NCI-H748 treated with DMSO at 0.1 percent for 48 hours (cell line): ENCODE measurements around the gene ICOS.
"Not testable (repeated sequence)": the region's sequence is repeated elsewhere in the genome, so short reads cannot be mapped to it uniquely, and the experiment has no call there.

ENCODE experiments used
- DNase-seq: peaks from one replicate; lab custom pipeline; 2025; lab: John Stamatoyannopoulos, UW

Gene ICOS

DNA sequence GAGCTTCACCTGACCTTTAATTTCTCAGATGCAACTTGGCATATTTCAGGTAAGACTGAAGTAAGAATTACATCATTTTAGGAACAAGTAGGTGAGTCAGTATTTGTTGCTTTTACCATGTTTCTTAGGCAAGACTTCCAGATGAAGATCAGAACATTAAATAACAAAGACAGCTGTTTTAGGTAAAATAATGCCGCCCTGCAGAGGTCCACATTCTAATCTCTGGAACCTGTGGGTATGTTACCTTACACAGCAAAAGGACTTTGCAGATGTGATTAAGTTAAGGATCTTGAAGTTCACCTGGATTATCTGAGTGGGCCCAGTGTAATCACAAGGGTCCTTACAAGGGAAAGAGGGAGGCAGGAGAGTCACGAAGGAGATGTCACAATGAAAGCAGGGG lies 39.3 kb downstream of the ICOS start:
- no peak for DNase-seq

DNA sequence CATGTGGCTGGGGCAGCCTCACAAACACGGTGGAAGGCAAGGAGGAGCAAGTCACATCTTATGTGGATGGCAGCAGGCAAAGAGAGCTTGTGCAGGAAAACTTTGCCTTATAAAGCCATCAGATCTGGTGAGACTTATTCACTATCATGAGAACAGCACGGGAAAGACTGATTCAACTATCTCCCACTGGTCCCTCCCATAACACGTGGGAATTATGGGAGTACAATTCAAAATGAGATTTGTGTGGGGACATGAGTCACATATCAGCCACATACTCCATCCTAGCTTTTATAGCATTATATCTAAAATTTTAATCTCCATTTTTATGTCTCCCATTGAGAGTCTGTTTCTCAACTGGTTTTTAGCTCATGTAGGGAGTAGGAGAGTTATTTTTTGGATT lies 45.7 kb downstream of the ICOS start:
- DNase-seq, result no peak

DNA sequence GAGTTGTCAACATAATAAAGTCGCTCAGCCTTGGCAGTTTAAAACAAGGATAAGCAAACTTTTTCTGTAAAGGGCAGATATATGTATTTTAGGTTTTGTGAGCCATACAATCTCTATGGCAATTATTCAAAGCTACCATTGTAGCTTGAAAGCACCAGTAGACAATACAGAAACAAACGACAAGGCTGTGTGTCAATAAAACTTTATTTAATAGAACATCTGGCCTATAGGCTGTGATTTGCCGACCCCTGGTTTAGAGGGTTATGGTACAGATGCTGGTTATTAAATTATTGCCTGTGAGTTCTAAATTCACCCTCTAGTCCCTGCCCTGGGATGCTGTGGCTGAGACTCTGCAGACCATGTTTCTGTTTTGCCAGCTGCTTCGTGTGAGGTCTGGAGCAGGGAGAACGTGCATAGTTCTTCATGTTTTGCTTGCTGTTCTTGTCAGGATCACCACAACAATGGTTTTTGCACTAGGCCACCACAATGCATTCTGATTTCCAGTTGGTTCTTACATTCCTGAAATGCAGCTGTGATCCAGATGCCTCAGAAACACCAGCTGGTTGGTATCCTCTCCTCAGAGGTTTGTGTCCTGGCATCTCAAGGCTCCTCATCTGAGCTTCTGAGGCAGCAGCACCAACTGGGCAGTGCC lies 46.6 kb downstream of the ICOS start:
- DNase-seq, result no peak

DNA sequence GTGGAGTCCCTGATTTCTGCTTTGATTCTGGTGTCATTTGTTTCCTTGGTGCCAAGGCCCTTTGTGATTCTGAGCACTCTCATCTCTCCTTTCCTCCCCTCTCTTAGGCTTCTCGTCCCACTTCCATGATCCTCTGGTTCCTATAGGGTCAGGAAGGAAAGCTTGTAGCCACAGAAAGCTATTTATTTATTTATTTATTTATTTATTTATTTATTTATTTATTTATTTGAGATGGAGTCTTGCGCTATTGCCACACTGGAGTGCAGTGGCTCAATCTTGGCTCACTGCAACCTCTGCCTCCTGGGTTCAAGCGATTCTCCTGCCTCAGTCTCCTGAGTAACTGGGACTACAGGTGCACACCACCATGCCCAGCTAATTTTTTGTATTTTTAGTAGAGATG lies 49.4 kb downstream of the ICOS start:
- DNase-seq, result not testable (repeated sequence)

GRCh38 chr2:203987959-203988358 lies 51.4 kb downstream of the ICOS start:
- DNase-seq, result no peak

- no peak for DNase-seq
Measured at GRCh38 chr2:203988500-203989260, 52.1 kb downstream of the ICOS start.

DNA sequence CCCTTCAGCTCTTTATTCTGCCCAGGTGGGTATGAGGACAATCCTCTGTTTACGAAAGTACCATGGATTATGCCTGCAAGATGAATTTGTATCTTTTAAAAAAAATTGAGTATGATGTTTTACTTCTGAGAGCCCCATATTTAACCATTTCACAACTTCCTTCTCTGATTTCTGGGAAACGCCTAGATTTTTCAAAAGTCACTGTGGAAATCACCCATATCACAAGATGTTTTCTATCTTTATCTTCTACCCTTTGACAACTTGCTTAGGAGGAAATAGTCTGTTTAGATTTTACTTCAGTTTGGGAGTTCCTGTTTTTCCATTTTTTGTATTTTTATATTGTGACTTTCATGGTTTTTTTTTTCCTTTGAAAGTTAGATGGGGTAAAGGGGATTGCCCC lies 53.0 kb downstream of the ICOS start:
- DNase-seq, result no peak

DNA sequence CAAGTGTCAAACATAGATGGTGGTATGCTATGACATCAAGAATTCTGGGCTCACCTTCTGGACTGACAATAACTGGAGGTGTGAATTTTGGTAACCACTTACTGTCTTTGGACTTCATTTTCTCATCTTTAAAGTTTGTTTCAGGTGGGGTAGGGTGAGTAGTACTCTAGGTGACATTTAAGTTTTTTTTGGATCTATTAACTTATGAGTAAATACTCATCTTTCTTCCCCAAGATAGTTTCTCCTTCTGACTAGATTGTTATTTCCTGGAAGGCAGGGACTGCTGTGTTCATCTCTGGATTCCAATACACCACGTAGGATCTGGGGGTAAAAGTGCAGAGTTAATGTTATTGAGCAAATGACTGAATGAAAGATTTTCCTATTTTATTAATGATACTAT lies 55.9 kb downstream of the ICOS start:
- DNase-seq, result no peak

- DNase-seq, result no peak
Measured at GRCh38 chr2:203993011-203993410, 56.4 kb downstream of the ICOS start.

- DNase-seq, result no peak
Measured at GRCh38 chr2:203993560-203993959, 57.0 kb downstream of the ICOS start.

DNA sequence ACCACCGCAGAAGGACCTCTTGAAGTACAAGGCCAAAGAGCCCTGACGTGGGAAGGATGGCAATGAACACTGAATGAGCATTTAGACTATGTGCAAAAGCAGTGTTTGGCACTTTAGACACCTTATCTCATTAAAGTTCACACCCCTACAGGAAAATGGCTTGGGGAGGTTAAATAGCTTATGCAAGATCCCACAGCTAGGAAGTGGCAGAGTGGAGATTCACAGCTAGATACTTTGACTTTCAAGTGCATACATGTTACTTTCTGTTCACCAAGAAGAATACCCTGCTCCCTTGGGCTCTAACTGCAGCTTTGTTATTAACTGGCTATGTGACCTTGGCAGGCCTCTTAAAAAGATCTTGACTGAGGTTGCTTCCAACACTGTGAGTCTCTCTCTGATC lies 58.2 kb downstream of the ICOS start:
- DNase-seq, result no peak

DNA sequence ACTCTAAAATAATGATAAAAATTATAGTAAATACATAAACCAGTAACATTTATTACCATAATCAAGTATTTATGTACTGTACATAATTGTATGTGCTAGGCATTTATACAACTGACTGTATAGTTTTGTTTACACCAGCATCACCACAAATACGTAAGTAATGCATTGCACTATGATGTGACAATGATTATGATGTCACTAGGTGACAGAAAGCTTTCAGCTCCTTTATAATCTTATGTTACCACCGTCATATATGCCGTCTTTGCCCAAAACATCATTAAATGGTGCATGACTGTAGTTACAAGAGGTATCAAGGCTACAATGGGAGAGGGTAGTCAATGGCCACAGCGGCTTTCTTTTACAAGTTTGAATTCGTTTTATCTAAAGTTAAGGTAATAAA lies 60.1 kb downstream of the ICOS start:
- DNase-seq, result no peak

DNA sequence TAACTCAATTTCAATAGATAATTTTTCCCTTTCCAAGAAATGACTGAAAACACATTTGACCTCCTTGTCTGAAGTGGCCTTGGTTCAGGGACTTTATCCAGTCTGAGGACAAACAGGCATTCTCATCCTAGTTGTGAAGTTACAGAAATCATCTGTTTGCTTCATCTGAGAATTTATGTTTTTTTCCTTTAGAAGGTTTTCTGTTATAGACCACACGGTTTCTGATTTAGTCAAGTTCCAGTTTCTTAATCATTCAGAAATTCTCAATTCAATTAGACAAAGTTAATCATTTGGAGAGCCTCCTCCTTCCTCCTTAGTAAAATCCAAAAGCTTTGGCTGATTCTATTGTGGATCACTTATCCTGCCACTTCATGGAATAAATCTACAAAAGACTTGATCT lies 60.9 kb downstream of the ICOS start:
- DNase-seq, result no peak

DNA sequence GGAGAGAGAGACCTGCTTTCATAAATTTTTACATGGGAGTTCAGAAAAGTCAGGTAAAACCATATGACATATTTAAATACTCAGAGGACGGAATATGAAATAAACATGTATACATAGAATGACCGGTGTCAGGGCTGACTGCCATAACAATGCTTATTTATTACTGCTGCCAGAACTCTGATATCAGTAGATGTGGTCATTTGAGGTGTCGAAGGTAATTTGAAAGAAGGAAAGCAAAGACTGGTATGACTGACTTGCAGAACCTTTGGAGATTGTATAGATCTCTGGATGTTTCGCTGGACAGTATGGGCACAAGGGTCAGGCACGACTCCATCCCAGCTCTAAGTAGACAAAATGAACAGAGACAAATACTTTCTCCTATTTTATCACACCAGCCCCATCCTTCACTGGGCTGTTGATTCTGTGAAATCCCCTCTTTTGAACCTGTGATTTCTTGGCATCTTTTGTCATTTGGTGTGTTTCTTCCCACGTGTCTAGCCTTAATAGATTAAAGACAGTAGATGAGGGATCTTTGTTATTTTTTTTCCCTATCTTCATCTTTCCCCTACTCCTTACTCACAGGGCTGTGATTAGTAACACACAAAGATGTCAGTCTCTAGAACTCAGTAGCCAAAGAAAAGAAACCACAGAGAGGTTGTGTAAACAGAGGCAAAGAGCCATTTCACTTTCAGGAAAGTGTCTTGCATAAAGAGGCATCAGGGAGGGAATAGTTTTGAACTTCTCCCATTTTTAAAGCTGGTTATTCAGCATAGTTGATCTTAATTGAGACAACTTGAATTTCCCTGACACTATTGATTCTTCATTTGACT lies 61.6 kb downstream of the ICOS start:
- no peak for DNase-seq

DNA sequence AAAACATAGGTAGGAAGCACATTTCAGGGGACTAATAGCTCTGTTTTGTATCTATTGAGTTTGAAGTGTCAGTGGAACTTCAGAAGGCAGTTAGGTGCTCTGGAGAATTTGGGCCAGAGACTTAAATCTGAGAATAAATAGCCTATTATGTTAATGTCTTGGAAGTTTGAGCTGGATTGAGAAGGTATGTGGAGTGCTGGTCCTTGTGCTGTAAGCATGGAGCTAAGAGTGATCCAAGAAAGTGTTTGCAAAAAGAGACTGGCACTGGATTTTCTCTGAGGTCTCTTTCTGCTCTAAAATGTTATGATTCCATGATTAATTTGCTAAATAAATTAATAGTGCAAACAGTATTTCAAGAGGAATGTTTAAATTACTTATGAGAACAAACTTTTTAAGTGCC lies 63.3 kb downstream of the ICOS start:
- DNase-seq, result no peak

- DNase-seq, result no peak
Measured at GRCh38 chr2:204000446-204000845, 63.9 kb downstream of the ICOS start.

DNA sequence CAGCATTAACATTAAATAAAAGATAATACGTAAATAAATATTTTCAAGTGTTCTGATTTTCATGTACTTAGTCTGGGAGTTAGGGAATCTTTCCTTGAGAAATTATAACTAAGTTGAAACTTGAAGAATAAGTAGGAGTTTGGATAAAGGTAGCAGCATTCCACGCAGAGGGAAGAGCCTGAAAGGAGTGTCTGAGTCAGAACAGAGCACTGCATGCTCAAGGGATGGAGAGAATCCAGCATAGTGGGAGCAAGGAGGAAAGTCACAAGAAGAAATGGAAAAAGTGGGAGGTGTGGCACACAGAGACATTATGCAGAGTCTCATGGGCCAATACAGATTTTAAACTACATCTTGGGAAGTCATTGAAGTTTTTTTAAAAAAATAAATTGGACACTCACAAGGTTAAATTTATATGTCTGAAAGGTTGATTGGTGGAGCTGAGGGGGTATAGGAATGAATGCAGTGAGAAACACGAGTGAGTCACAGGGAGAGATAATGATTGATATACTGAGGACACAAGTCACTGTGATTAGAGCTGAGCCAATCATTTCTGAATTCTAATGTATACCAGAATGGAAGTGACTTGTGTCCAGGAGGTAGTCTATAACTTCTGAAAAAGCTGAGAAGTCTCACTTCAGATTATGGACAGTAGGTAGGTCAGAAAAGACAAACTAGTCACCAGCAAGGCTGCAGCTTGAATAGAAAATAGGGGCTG lies 66.9 kb downstream of the ICOS start:
- no peak for DNase-seq

- DNase-seq, result no peak
Measured at GRCh38 chr2:204004912-204005311, 68.3 kb downstream of the ICOS start.

GRCh38 chr2:204005940-204006721 lies 69.6 kb downstream of the ICOS start:
- no peak for DNase-seq

GRCh38 chr2:204008352-204008751 lies 71.8 kb downstream of the ICOS start:
- no peak for DNase-seq
